A549 (cell line): Measurements from ENCODE around the gene ATF4. TPM values are rescaled to one million over a fixed set of nuclear protein-coding genes. Genes with fewer than 3 reads are reported as not detected.
A peak's percentile ranks its signal among the peaks of the same experiment; 100 is the strongest.

Experiments used
- ATAC-seq, 2 experiments: fragments of 200-7000 bp in 1 of 2; fragments of >200 bp in 1 of 2; cut with Nextera tagmentation in 1 of 2; cut with Tn5 transposase in 1 of 2; 3 replicates each; pipeline versions ENCODE4 v1.8.0 to v1.9.1; 2018 to 2020; ENCODE audit warnings: mild to moderate bottlenecking in 1 of 2, moderate library complexity in 1 of 2
- CTCF ChIA-PET: fragments of 300-600 bp; sonication (Branson Sonifier 250); formaldehyde crosslinking; extraction: SDS; loops from one replicate; lab custom pipeline; 2021; ENCODE audit warnings: antibody characterized with exemption, inconsistent platforms; lab: Yijun Ruan, JAX
- POLR2A ChIA-PET: fragments of 350-600 bp; formaldehyde crosslinking; extraction: SDS; loops from one replicate; lab custom pipeline; 2021; ENCODE audit warnings: antibody characterized with exemption, inconsistent platforms; lab: Yijun Ruan, JAX
- DNase-seq, 2 experiments: peaks; one replicate each; pipeline versions ENCODE4 v3.0.0 to v3.0.0-alpha.2; 2011 to 2016; ENCODE audit warnings: low read depth in 1 of 2, low spot score in 1 of 2
- FAIRE-seq: peaks from 2 replicates; lab custom pipeline; 2011; peaks lifted over from hg19 to GRCh38; lab: Jason Lieb, UNC
- H3K27ac ChIP-seq, 2 experiments: fragments of >200 bp; sonication (Bioruptor Twin); formaldehyde crosslinking; 3 replicates each; pipeline ENCODE4 v1.5.1; 2016 to 2017
- H3K4me1 ChIP-seq: fragments of >200 bp; sonication (Bioruptor Twin); formaldehyde crosslinking; 3 replicates; pipeline ENCODE4 v1.6.1; 2016
- H3K4me2 ChIP-seq: fragments of >200 bp; sonication (Bioruptor Twin); formaldehyde crosslinking; 3 replicates; pipeline ENCODE4 v1.6.1; 2016
- H3K4me3 ChIP-seq: fragments of >200 bp; sonication (Bioruptor Twin); formaldehyde crosslinking; 3 replicates; pipeline ENCODE4 v1.5.1; 2016
- H3K9me3 ChIP-seq: fragments of >200 bp; sonication (Bioruptor Twin); formaldehyde crosslinking; 3 replicates; pipeline ENCODE4 v1.6.1; 2016
- BHLHE40 ChIP-seq: IDR thresholded peaks from 2 replicates; pipeline ENCODE4 v1.6.1; 2012; ENCODE audit warnings: low read depth, low read length, inconsistent platforms
- CBX8 ChIP-seq: fragments of 200-600 bp; sonication (generic); IDR thresholded peaks from 2 replicates; pipeline ENCODE4 v1.6.1; 2016
- CHD2 ChIP-seq: fragments of 150-350 bp; IDR thresholded peaks from 2 replicates; pipeline ENCODE4 v1.6.1; 2014; ENCODE audit warnings: low read length; ENCODE audit not compliant: partially characterized antibody
- CHD4 ChIP-seq: fragments of 200-600 bp; sonication (generic); IDR thresholded peaks from 2 replicates; pipeline ENCODE4 v1.6.1; 2016; ENCODE audit warnings: antibody characterized with exemption, mild to moderate bottlenecking, borderline replicate concordance
- E2F6 ChIP-seq: IDR thresholded peaks from 2 replicates; pipeline ENCODE4 v1.6.1; 2012; ENCODE audit warnings: low read depth, borderline replicate concordance
- EHF ChIP-seq: fragments of 250-450 bp; sonication (Bioruptor Pico); IDR thresholded peaks from 2 replicates; pipeline ENCODE4 v1.5.0; 2020; ENCODE audit warnings: mild to moderate bottlenecking
- ELK1 ChIP-seq: fragments of 150-350 bp; IDR thresholded peaks from 2 replicates; pipeline ENCODE4 v1.6.1; 2014; ENCODE audit warnings: low read depth, mild to moderate bottlenecking, low read length
- FOXS1 ChIP-seq: fragments of 250-450 bp; sonication (Bioruptor Pico); IDR thresholded peaks from 2 replicates; pipeline ENCODE4 v1.5.0; 2020; ENCODE audit warnings: mild to moderate bottlenecking, moderate library complexity
- HES2 ChIP-seq: fragments of >200 bp; sonication (Bioruptor Twin); formaldehyde crosslinking; IDR thresholded peaks from 2 replicates; pipeline ENCODE4 v1.6.1; 2016
- HOXB13 ChIP-seq: fragments of 250-450 bp; sonication (Bioruptor Pico); IDR thresholded peaks from 2 replicates; pipeline ENCODE4 v1.5.0; 2020; ENCODE audit warnings: low read depth, mild to moderate bottlenecking, moderate library complexity
- JUNB ChIP-seq: fragments of >200 bp; sonication (Bioruptor Twin); formaldehyde crosslinking; IDR thresholded peaks from 2 replicates; pipeline ENCODE4 v1.6.1; 2016
- KDM1A ChIP-seq: fragments of 200-600 bp; sonication (generic); IDR thresholded peaks from 2 replicates; pipeline ENCODE4 v1.6.1; 2016; ENCODE audit warnings: low read depth, mild to moderate bottlenecking
- MAFK ChIP-seq: fragments of 450-650 bp; IDR thresholded peaks from 2 replicates; pipeline ENCODE4 v1.6.1; 2014; ENCODE audit not compliant: partially characterized antibody
- NPAS2 ChIP-seq: fragments of 250-450 bp; sonication (Bioruptor Pico); IDR thresholded peaks from 2 replicates; pipeline ENCODE4 v1.8.0; 2022; ENCODE audit warnings: mild to moderate bottlenecking, moderate library complexity, borderline replicate concordance
- PHF8 ChIP-seq: fragments of 200-600 bp; sonication (generic); IDR thresholded peaks from 2 replicates; pipeline ENCODE4 v1.6.1; 2016; ENCODE audit warnings: low read depth, mild to moderate bottlenecking, antibody characterized with exemption, moderate library complexity, borderline replicate concordance
- POLR2A ChIP-seq: IDR thresholded peaks from 2 replicates; pipeline ENCODE4 v1.6.1; 2012; ENCODE audit warnings: mild to moderate bottlenecking, low read length
- POLR2AphosphoS2 ChIP-seq: conservative IDR thresholded peaks from 2 replicates; pipeline ENCODE4 v1.6.1; 2012; ENCODE audit warnings: low read length, improper control_type of control experiment, inconsistent platforms
- RCOR1 ChIP-seq: fragments of 150-350 bp; IDR thresholded peaks from 2 replicates; pipeline ENCODE4 v1.6.1; 2014; ENCODE audit warnings: antibody characterized with exemption, low read length, low read depth
- RFX5 ChIP-seq: fragments of 450-650 bp; IDR thresholded peaks from 2 replicates; pipeline ENCODE4 v1.7.1; 2014; ENCODE audit warnings: antibody characterized with exemption, mild to moderate bottlenecking, moderate library complexity
- RNF2 ChIP-seq: fragments of 200-600 bp; sonication (generic); IDR thresholded peaks from 2 replicates; pipeline ENCODE4 v1.6.1; 2016; ENCODE audit warnings: low read depth, mild to moderate bottlenecking, antibody characterized with exemption, moderate library complexity, borderline replicate concordance
- TFCP2L1 ChIP-seq: fragments of 250-450 bp; sonication (Bioruptor Pico); IDR thresholded peaks from 2 replicates; pipeline ENCODE4 v1.5.0; 2021; ENCODE audit warnings: mild to moderate bottlenecking
- ZC3H11A ChIP-seq: fragments of 450-650 bp; IDR thresholded peaks from 2 replicates; pipeline ENCODE4 v1.6.1; 2014; ENCODE audit warnings: antibody characterized with exemption, mild to moderate bottlenecking
- ZFP36 ChIP-seq: fragments of 450-650 bp; IDR thresholded peaks from 2 replicates; pipeline ENCODE4 v1.6.1; 2014; ENCODE audit warnings: borderline replicate concordance; ENCODE audit not compliant: partially characterized antibody
- WGBS: methylation state at CpG from one replicate; pipeline ENCODE4 v1.1.6; 2017; ENCODE audit errors: missing lambda C conversion rate; 5-methylcytosine and 5-hydroxymethylcytosine counted together
- polyA plus RNA-seq, 4 experiments: library from polyadenylated mRNA; depleted of rRNA in 3 of 4; stranded (reverse); fragments of >200 nt; fragmentation: RNase III in 1 of 4; extraction: RNeasy Plus Mini Kit Qiagen cat#74134 plus additional on column Dnase treatment in 1 of 4; gene quantifications; 2 replicates in 3 of 4; 3 replicates in 1 of 4; pipeline ENCODE4 v1.2.3, GENCODE V29; 2011 to 2017
- TF ChIP-seq, protein P1 (sequence below): IDR thresholded peaks from 2 replicates; pipeline ENCODE4 v1.6.1; 2012
- TF ChIP-seq, protein P2 (sequence below): fragments of 200-600 bp; sonication (generic); IDR thresholded peaks from 2 replicates; pipeline ENCODE4 v1.6.1; 2016; ENCODE audit warnings: antibody characterized with exemption, mild to moderate bottlenecking, moderate library complexity
- TF ChIP-seq, protein P3 (sequence below): fragments of 250-450 bp; sonication (Bioruptor Pico); IDR thresholded peaks from 2 replicates; pipeline ENCODE4 v1.5.0; 2021; ENCODE audit warnings: mild to moderate bottlenecking, moderate library complexity, borderline replicate concordance

The ATF4 gene
- polyA plus RNA-seq, 2 of the 4 experiments (the other 2 are of a cell fraction), result 242 to 593 TPM

- H3K4me2 ChIP-seq, result peak overlapping the region; percentile 92
- WGBS, result 76% methylated on average over 10 of the region's 34 CpGs
- no peak for TF ChIP-seq PHF8
- TF ChIP-seq EHF (CRISPR knock-in tag), result no peak
- no peak for TF ChIP-seq HOXB13 (CRISPR knock-in tag)
- no peak for TF ChIP-seq BHLHE40
- TF ChIP-seq RCOR1, result no peak
- TF ChIP-seq, protein P1, sequence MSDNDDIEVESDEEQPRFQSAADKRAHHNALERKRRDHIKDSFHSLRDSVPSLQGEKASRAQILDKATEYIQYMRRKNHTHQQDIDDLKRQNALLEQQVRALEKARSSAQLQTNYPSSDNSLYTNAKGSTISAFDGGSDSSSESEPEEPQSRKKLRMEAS, result no peak
- TF ChIP-seq, protein P2, sequence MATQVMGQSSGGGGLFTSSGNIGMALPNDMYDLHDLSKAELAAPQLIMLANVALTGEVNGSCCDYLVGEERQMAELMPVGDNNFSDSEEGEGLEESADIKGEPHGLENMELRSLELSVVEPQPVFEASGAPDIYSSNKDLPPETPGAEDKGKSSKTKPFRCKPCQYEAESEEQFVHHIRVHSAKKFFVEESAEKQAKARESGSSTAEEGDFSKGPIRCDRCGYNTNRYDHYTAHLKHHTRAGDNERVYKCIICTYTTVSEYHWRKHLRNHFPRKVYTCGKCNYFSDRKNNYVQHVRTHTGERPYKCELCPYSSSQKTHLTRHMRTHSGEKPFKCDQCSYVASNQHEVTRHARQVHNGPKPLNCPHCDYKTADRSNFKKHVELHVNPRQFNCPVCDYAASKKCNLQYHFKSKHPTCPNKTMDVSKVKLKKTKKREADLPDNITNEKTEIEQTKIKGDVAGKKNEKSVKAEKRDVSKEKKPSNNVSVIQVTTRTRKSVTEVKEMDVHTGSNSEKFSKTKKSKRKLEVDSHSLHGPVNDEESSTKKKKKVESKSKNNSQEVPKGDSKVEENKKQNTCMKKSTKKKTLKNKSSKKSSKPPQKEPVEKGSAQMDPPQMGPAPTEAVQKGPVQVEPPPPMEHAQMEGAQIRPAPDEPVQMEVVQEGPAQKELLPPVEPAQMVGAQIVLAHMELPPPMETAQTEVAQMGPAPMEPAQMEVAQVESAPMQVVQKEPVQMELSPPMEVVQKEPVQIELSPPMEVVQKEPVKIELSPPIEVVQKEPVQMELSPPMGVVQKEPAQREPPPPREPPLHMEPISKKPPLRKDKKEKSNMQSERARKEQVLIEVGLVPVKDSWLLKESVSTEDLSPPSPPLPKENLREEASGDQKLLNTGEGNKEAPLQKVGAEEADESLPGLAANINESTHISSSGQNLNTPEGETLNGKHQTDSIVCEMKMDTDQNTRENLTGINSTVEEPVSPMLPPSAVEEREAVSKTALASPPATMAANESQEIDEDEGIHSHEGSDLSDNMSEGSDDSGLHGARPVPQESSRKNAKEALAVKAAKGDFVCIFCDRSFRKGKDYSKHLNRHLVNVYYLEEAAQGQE, result no peak
- TF ChIP-seq JUNB, result no peak
- TF ChIP-seq, protein P3, sequence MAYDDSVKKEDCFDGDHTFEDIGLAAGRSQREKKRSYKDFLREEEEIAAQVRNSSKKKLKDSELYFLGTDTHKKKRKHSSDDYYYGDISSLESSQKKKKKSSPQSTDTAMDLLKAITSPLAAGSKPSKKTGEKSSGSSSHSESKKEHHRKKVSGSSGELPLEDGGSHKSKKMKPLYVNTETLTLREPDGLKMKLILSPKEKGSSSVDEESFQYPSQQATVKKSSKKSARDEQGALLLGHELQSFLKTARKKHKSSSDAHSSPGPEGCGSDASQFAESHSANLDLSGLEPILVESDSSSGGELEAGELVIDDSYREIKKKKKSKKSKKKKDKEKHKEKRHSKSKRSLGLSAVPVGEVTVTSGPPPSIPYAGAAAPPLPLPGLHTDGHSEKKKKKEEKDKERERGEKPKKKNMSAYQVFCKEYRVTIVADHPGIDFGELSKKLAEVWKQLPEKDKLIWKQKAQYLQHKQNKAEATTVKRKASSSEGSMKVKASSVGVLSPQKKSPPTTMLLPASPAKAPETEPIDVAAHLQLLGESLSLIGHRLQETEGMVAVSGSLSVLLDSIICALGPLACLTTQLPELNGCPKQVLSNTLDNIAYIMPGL (CRISPR knock-in tag), result no peak
- TF ChIP-seq NPAS2 (CRISPR knock-in tag), result no peak
- no peak for TF ChIP-seq POLR2A
- TF ChIP-seq ZFP36, result no peak
- TF ChIP-seq E2F6, result no peak
- H3K9me3 ChIP-seq, result no peaks in the 10 kb centered on the region
- ChIA-PET POLR2A (no interaction called here), CTCF (interaction anchor here (0.8 to 37.2 kb wide), 4 partner anchors 16 to 470 kb away, joined by 3 to 899 read pairs (median 4); no protein-coding TSS in a partner anchor)
- H3K27ac ChIP-seq, result no peak overlapping the region
- DNase-seq (no peak), FAIRE-seq (no peak), ATAC-seq (no peak)
- H3K4me3 ChIP-seq, result no peak overlapping the region; the same call in 2 of the 3 replicates
- H3K4me1 ChIP-seq, result 0 out of 3 replicates have a peak, but pooled peaks cover 5% of the 10 kb centered on the region
Observed at GRCh38 chr22:39558254-39558727, 37.9 kb downstream of the ATF4 start.

DNA sequence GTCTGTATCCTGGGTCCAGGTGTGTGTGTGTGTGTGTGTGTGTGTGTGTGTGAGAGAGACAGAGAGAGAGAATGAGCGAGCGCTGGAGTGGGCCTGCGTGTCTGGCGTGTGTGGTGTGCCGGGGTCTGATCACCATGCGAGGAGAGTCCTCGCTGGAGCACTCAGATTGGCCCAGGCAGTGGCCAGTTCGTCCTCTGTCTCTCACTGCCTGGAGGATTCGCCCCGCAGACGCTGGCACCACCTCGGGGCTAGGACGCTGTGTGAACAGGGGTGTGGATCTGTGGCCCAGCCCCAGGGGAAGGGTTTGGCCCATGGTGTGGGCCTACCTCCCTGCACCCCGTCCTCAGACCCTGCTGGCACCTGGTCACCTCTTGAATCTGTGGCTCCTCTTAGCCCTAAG, 38.6 kb downstream of the ATF4 start:
- Histone ChIP-seq H3K4me2 (no peak overlapping the region), H3K9me3 (no peaks in the 10 kb centered on the region), H3K4me1 (0 out of 3 replicates have a peak, but pooled peaks cover 5% of the 10 kb centered on the region), H3K27ac (peak overlapping the region in 1 of 2 experiments; percentile 46; a peak in 1 of 6 replicates), H3K4me3 (no peak overlapping the region)
- DNase-seq (no peak), ATAC-seq (peak in 1 of 2 experiments; percentile 9; a peak in 1 of 6 replicates), FAIRE-seq (no peak)
- CTCF ChIA-PET, result interaction anchor here (0.8 to 37.2 kb wide), 7 partner anchors 10 to 469 kb away, joined by 3 to 899 read pairs (median 5); partner anchors contain the start of gene CACNA1I
- POLR2A ChIA-PET, result no interaction called here
- WGBS, result 85% methylated on average over 14 of the region's 14 CpGs
- TF ChIP-seq KDM1A, result no peak
- TF ChIP-seq, protein P2, result no peak
- no peak for TF ChIP-seq TFCP2L1 (CRISPR knock-in tag)
- no peak for TF ChIP-seq POLR2AphosphoS2
- no peak for TF ChIP-seq ELK1
- no peak for TF ChIP-seq FOXS1 (CRISPR knock-in tag)
- TF ChIP-seq RCOR1, result no peak
- TF ChIP-seq CBX8, result no peak
- no peak for TF ChIP-seq CHD4
- no peak for TF ChIP-seq POLR2A
- no peak for TF ChIP-seq MAFK
- TF ChIP-seq EHF (CRISPR knock-in tag), result no peak
- TF ChIP-seq RFX5, result no peak
- TF ChIP-seq CHD2, result no peak
- no peak for TF ChIP-seq HES2
- TF ChIP-seq RNF2, result no peak
- no peak for TF ChIP-seq ZC3H11A
